Skeletal muscle tissue (tissue), 4 donors: Measurements from ENCODE around the gene IDI2. TPM values are rescaled to one million over a fixed set of nuclear protein-coding genes. Genes with fewer than 3 reads are reported as not detected.

ENCODE experiments used
- H3K27ac ChIP-seq: one replicate; pipeline ENCODE4 v1.7.0; 2013; ENCODE audit warnings: mild to moderate bottlenecking, low read depth, low read length, inconsistent platforms
- H3K27me3 ChIP-seq, 3 donors: one replicate each; pipeline ENCODE4 v1.7.0; 2013; ENCODE audit warnings: low read length in 3 of 3; ENCODE audit not compliant: control insufficient read depth in 3 of 3, insufficient read depth in 3 of 3
- H3K36me3 ChIP-seq, 3 donors: one replicate each; pipeline ENCODE4 v1.7.0; 2013; ENCODE audit warnings: low read length in 3 of 3; ENCODE audit not compliant: control insufficient read depth in 3 of 3, insufficient read depth in 3 of 3
- H3K4me1 ChIP-seq, 3 donors: one replicate each; pipeline ENCODE4 v1.7.0; 2013; ENCODE audit warnings: low read length in 3 of 3, mild to moderate bottlenecking in 3 of 3; ENCODE audit not compliant: control insufficient read depth in 3 of 3, insufficient read depth in 3 of 3
- H3K4me3 ChIP-seq, 3 donors: one replicate each; pipeline ENCODE4 v1.7.0; 2013; ENCODE audit warnings: low read length in 3 of 3
- H3K9ac ChIP-seq, 3 donors: one replicate each; pipeline ENCODE4 v1.7.0; 2013; ENCODE audit warnings: low read length in 3 of 3, mild to moderate bottlenecking in 3 of 3, moderate library complexity in 2 of 3, low read depth in 1 of 3
- H3K9me3 ChIP-seq, 3 donors: one replicate each; pipeline ENCODE4 v1.7.0; 2013; ENCODE audit warnings: low read length in 3 of 3; ENCODE audit not compliant: control insufficient read depth in 3 of 3
- total RNA-seq: library from RNA; depleted of rRNA; stranded (reverse); fragments of >200 nt; gene quantifications from one replicate; pipeline ENCODE4 v1.2.3, GENCODE V29; 2014
- donor health status: Osteomylitis.

IDI2 gene
- total RNA-seq, 1 donor from 2014 or later = not detected

DNA sequence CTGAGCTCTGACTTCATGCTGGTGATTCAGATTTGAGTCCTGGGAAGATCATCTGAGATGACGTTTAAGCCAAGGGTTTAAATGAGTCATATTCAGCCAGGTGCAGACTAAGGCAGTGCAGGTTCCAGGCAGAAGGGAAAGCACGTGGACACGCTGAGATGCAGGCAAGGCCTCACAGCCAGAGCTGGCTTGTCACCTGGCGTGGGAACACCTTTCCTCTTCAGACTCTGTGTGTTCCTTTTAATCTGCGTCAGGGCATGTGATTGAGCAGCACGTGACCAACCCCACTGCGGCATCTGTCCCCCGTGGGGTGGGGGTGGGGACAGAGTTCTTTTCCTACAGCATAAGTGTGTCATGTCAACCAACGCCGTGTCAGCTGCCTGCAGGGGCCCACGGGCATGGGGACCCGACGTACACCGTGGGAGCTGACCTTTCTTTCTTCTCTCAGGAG, 10.7 kb upstream of the IDI2 start:
- Histone ChIP-seq H3K4me1 (peaks cover 29 to 42% (median 42%) of the 10 kb centered on the region in 3 donors), H3K27me3 (no peaks in the 10 kb centered on the region), H3K27ac (peak overlapping the region; percentile 92), H3K9ac (peak overlapping the region in 1 of 3 donors; percentile 17), H3K9me3 (no peaks in the 10 kb centered on the region), H3K4me3 (no peak overlapping the region), H3K36me3 (peaks cover 2 to 20% (median 7%) of the 10 kb centered on the region in 3 donors)

DNA sequence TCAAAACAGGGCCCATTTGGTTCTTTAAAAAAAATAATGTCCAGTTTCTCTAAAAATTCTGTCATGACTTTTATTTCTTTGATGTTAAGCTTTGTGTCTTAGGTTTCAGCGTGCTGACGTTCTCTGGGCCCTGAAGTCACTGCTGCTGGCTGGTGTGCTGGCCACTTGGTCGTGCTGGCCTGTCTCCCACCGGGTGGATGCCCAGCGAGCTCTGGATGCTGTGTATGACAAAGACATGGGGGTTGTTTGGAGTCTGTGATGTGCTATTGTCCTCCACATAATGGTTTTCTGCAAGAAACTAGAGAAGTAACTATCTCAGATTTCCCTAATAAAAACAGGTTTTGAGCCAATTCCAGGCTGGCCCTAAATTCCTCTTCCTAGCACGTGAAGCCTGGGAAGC, 9.5 kb upstream of the IDI2 start:
- peak overlapping the region; percentile 13 to 17 (median 15) for H3K9ac ChIP-seq
- H3K27me3 ChIP-seq = no peaks in the 10 kb centered on the region
- H3K9me3 ChIP-seq = no peaks in the 10 kb centered on the region
- peaks cover 2 to 14% (median 2%) of the 10 kb centered on the region in 3 donors for H3K36me3 ChIP-seq
- peaks cover 29 to 42% (median 42%) of the 10 kb centered on the region in 3 donors for H3K4me1 ChIP-seq
- peak overlapping the region in 1 of 3 donors; percentile 22 for H3K4me3 ChIP-seq
- H3K27ac ChIP-seq = peak overlapping the region; percentile 92

DNA sequence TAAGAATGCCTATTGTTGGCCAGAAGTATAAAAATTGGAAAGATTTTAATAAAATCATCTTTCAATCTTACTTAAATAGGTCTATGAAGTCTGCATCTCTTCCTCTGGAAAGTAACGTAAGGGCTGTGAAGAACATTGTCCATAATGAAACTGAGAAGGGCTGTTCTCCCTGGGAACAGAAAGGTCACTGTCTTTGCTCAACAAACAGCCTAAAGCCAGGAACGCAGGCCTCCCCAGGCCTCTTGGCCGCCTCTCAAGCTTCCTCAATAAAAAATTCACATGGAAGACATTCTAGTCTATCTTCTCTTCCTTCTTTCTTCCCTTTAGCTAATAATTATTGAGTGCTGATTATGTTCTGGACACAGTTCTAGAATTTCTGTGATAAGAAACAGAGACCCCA, 9.1 kb upstream of the IDI2 start:
- peak overlapping the region; percentile 15 to 74 (median 17) for H3K9ac ChIP-seq
- H3K4me3 ChIP-seq = peak overlapping the region in 1 of 3 donors; percentile 23
- peaks cover 29 to 42% (median 42%) of the 10 kb centered on the region in 3 donors for H3K4me1 ChIP-seq
- H3K27ac ChIP-seq = peak overlapping the region; percentile 92
- H3K9me3 ChIP-seq = no peaks in the 10 kb centered on the region
- H3K27me3 ChIP-seq = no peaks in the 10 kb centered on the region
- peaks cover 0 to 11% (median 0%) of the 10 kb centered on the region in 3 donors for H3K36me3 ChIP-seq

GRCh38 chr10:1033601-1034000, 7.9 kb upstream of the IDI2 start:
- H3K27me3 ChIP-seq = no peaks in the 10 kb centered on the region
- H3K9ac ChIP-seq = peak overlapping the region; percentile 40 to 79 (median 57)
- peaks cover 0 to 11% (median 0%) of the 10 kb centered on the region in 3 donors for H3K36me3 ChIP-seq
- H3K27ac ChIP-seq = peak overlapping the region; percentile 92
- peak overlapping the region; percentile 4 to 24 (median 24) for H3K4me3 ChIP-seq
- peaks cover 29 to 39% (median 37%) of the 10 kb centered on the region in 3 donors for H3K4me1 ChIP-seq
- no peaks in the 10 kb centered on the region for H3K9me3 ChIP-seq

- Histone ChIP-seq H3K27me3 (no peaks in the 10 kb centered on the region), H3K36me3 (peaks cover 0 to 2% (median 0%) of the 10 kb centered on the region in 3 donors), H3K27ac (no peak overlapping the region), H3K9ac (no peak overlapping the region), H3K4me3 (no peak overlapping the region), H3K9me3 (no peaks in the 10 kb centered on the region), H3K4me1 (peaks cover 10 to 16% (median 15%) of the 10 kb centered on the region in 3 donors)
These were observed 4.2 kb upstream of the IDI2 start for GRCh38 chr10:1029838-1030237.

- Histone ChIP-seq H3K27ac (peak overlapping the region; percentile 88), H3K9me3 (no peaks in the 10 kb centered on the region), H3K9ac (peak overlapping the region; percentile 30 to 85 (median 58)), H3K4me1 (peaks cover 12 to 23% (median 14%) of the 10 kb centered on the region in 3 donors), H3K4me3 (peak overlapping the region in 2 of 3 donors; percentile 29 to 43), H3K27me3 (no peaks in the 10 kb centered on the region), H3K36me3 (peaks cover 0 to 14% (median 1%) of the 10 kb centered on the region in 3 donors)
These were observed 919 bp upstream of the IDI2 start for GRCh38 chr10:1026578-1026977.

GRCh38 chr10:1024103-1024502, 1.6 kb downstream of the IDI2 start:
- peak overlapping the region; percentile 44 to 85 (median 54) for H3K9ac ChIP-seq
- no peaks in the 10 kb centered on the region for H3K27me3 ChIP-seq
- H3K36me3 ChIP-seq = peaks cover 15 to 31% (median 23%) of the 10 kb centered on the region in 3 donors
- H3K4me1 ChIP-seq = peaks cover 12 to 23% (median 14%) of the 10 kb centered on the region in 3 donors
- peak overlapping the region; percentile 56 to 82 (median 65) for H3K4me3 ChIP-seq
- no peaks in the 10 kb centered on the region for H3K9me3 ChIP-seq
- H3K27ac ChIP-seq = peak overlapping the region; percentile 88

- Histone ChIP-seq H3K36me3 (peaks cover 21 to 33% (median 27%) of the 10 kb centered on the region in 3 donors), H3K9ac (peak overlapping the region; percentile 57 to 74 (median 64)), H3K4me3 (peak overlapping the region; percentile 40 to 70 (median 67)), H3K9me3 (no peaks in the 10 kb centered on the region), H3K4me1 (peaks cover 12 to 23% (median 14%) of the 10 kb centered on the region in 3 donors), H3K27me3 (no peaks in the 10 kb centered on the region), H3K27ac (peak overlapping the region; percentile 80)
These were observed 3.2 kb downstream of the IDI2 start for GRCh38 chr10:1022413-1022812.

GRCh38 chr10:1020958-1021357, 4.7 kb downstream of the IDI2 start:
- H3K27ac ChIP-seq = no peak overlapping the region
- H3K4me1 ChIP-seq = peaks cover 9 to 23% (median 14%) of the 10 kb centered on the region in 3 donors
- H3K9ac ChIP-seq = no peak overlapping the region
- H3K4me3 ChIP-seq = no peak overlapping the region
- peaks cover 31 to 41% (median 38%) of the 10 kb centered on the region in 3 donors for H3K36me3 ChIP-seq
- no peaks in the 10 kb centered on the region for H3K9me3 ChIP-seq
- H3K27me3 ChIP-seq = no peaks in the 10 kb centered on the region

DNA sequence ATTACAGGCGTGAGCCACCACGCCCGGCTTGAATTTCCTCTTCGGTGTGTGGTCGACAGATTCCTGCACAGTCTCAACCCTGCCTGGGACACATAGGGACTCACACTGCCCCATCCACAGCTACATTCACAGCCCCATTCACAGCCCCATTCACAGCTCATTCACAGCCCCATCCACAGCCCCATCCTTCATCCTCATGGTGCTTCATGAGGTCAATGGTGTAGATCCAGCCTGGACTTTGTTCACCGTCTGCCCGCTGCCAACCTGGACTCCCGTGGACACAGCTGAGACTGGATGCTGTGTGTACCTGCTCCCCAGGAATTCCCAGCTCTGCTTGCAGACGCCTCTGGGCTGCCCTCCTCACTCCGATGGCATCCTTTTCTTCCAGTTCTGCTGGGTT, 5.2 kb downstream of the IDI2 start:
- H3K9me3 ChIP-seq = no peaks in the 10 kb centered on the region
- H3K4me1 ChIP-seq = peaks cover 9 to 23% (median 14%) of the 10 kb centered on the region in 3 donors
- no peak overlapping the region for H3K4me3 ChIP-seq
- H3K9ac ChIP-seq = no peak overlapping the region
- peaks cover 36 to 45% (median 42%) of the 10 kb centered on the region in 3 donors for H3K36me3 ChIP-seq
- no peak overlapping the region for H3K27ac ChIP-seq
- H3K27me3 ChIP-seq = no peaks in the 10 kb centered on the region
